HEK293 (cell line): ENCODE measurements around the gene PRCD.
A peak's percentile ranks its signal among the peaks of the same experiment; 100 is the strongest.

ENCODE experiments used
- BCL11A ChIP-seq: fragments of 450-650 bp; formaldehyde crosslinking; IDR thresholded peaks from 2 replicates; pipeline ENCODE4 v1.5.1; 2016; ENCODE audit warnings: low read depth, missing biosample characterization, missing genetic modification characterization
- SP7 ChIP-seq: fragments of 450-650 bp; formaldehyde crosslinking; IDR thresholded peaks from 2 replicates; pipeline ENCODE4 v1.5.1; 2016; ENCODE audit warnings: missing biosample characterization, missing genetic modification characterization
- TRIM28 ChIP-seq: IDR thresholded peaks from 2 replicates; pipeline ENCODE4 v1.6.1; 2011; ENCODE audit warnings: low read length, control low read depth, borderline replicate concordance
- ZBTB20 ChIP-seq: fragments of 450-650 bp; formaldehyde crosslinking; IDR thresholded peaks from 2 replicates; pipeline ENCODE4 v1.5.1; 2016; ENCODE audit warnings: missing biosample characterization, missing genetic modification characterization
- ZNF2 ChIP-seq: fragments of 450-650 bp; formaldehyde crosslinking; IDR thresholded peaks from 2 replicates; pipeline ENCODE4 v1.5.1; 2016; ENCODE audit warnings: missing biosample characterization, missing genetic modification characterization
- ZNF23 ChIP-seq: fragments of 450-650 bp; formaldehyde crosslinking; IDR thresholded peaks from 2 replicates; pipeline ENCODE4 v1.5.1; 2016; ENCODE audit warnings: missing biosample characterization, missing genetic modification characterization, borderline replicate concordance
- ZNF48 ChIP-seq: fragments of 450-650 bp; formaldehyde crosslinking; IDR thresholded peaks from 2 replicates; pipeline ENCODE4 v1.5.1; 2016; ENCODE audit warnings: missing biosample characterization, missing genetic modification characterization
- ZNF488 ChIP-seq: fragments of 450-650 bp; formaldehyde crosslinking; IDR thresholded peaks from 2 replicates; pipeline ENCODE4 v1.5.1; 2016; ENCODE audit warnings: missing biosample characterization, missing genetic modification characterization
- ZNF558 ChIP-seq: fragments of 450-650 bp; formaldehyde crosslinking; IDR thresholded peaks from 2 replicates; pipeline ENCODE4 v1.5.1; 2016; ENCODE audit warnings: missing biosample characterization, missing genetic modification characterization
- TF ChIP-seq, protein P1 (sequence below): fragments of 450-650 bp; formaldehyde crosslinking; IDR thresholded peaks from 2 replicates; pipeline ENCODE4 v1.5.1; 2016; ENCODE audit warnings: missing biosample characterization, missing genetic modification characterization
- TF ChIP-seq, protein P2 (sequence below): fragments of 450-650 bp; formaldehyde crosslinking; IDR thresholded peaks from 2 replicates; pipeline ENCODE4 v1.5.1; 2016; ENCODE audit warnings: missing biosample characterization, missing genetic modification characterization, borderline replicate concordance

DNA sequence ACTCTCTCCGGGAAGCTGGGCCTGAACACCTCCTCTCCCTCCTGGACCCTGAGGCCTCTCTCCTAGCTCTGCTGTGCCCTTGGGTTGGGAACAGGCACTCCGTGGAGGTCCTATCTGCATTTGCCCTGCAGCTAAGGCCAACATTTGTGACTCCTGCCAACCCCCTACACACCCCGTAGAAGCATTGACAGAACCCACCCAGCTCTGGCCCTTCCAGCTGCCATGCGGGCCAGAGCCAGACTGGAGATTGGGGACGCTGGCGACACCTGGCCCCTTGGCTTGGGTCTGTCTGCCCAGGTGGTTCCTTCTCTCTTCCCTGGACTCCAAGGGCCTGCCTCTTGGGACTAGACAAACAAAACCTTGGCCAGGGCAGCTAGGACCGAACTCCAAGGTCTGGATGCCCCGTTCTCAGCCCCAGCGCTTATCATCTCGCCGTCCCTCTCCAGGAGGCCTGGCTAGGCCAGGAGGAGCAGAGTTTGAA is 38.0 kb upstream of the PRCD start:
- TF ChIP-seq TRIM28 = no peak
- TF ChIP-seq, protein P1, sequence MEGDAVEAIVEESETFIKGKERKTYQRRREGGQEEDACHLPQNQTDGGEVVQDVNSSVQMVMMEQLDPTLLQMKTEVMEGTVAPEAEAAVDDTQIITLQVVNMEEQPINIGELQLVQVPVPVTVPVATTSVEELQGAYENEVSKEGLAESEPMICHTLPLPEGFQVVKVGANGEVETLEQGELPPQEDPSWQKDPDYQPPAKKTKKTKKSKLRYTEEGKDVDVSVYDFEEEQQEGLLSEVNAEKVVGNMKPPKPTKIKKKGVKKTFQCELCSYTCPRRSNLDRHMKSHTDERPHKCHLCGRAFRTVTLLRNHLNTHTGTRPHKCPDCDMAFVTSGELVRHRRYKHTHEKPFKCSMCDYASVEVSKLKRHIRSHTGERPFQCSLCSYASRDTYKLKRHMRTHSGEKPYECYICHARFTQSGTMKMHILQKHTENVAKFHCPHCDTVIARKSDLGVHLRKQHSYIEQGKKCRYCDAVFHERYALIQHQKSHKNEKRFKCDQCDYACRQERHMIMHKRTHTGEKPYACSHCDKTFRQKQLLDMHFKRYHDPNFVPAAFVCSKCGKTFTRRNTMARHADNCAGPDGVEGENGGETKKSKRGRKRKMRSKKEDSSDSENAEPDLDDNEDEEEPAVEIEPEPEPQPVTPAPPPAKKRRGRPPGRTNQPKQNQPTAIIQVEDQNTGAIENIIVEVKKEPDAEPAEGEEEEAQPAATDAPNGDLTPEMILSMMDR = 0 out of 2 replicates have a peak, but pooled peaks have one; percentile 5
- no peak for TF ChIP-seq ZNF2
- no peak for TF ChIP-seq SP7
- TF ChIP-seq ZBTB20 (tag by site-specific recombination) = peak; percentile 4; the same call in 1 of the 2 replicates
- no peak for TF ChIP-seq ZNF488 (tag by site-specific recombination)
- no peak for TF ChIP-seq BCL11A (tag by site-specific recombination)
- TF ChIP-seq ZNF23 (tag by site-specific recombination) = no peak
- TF ChIP-seq, protein P2, sequence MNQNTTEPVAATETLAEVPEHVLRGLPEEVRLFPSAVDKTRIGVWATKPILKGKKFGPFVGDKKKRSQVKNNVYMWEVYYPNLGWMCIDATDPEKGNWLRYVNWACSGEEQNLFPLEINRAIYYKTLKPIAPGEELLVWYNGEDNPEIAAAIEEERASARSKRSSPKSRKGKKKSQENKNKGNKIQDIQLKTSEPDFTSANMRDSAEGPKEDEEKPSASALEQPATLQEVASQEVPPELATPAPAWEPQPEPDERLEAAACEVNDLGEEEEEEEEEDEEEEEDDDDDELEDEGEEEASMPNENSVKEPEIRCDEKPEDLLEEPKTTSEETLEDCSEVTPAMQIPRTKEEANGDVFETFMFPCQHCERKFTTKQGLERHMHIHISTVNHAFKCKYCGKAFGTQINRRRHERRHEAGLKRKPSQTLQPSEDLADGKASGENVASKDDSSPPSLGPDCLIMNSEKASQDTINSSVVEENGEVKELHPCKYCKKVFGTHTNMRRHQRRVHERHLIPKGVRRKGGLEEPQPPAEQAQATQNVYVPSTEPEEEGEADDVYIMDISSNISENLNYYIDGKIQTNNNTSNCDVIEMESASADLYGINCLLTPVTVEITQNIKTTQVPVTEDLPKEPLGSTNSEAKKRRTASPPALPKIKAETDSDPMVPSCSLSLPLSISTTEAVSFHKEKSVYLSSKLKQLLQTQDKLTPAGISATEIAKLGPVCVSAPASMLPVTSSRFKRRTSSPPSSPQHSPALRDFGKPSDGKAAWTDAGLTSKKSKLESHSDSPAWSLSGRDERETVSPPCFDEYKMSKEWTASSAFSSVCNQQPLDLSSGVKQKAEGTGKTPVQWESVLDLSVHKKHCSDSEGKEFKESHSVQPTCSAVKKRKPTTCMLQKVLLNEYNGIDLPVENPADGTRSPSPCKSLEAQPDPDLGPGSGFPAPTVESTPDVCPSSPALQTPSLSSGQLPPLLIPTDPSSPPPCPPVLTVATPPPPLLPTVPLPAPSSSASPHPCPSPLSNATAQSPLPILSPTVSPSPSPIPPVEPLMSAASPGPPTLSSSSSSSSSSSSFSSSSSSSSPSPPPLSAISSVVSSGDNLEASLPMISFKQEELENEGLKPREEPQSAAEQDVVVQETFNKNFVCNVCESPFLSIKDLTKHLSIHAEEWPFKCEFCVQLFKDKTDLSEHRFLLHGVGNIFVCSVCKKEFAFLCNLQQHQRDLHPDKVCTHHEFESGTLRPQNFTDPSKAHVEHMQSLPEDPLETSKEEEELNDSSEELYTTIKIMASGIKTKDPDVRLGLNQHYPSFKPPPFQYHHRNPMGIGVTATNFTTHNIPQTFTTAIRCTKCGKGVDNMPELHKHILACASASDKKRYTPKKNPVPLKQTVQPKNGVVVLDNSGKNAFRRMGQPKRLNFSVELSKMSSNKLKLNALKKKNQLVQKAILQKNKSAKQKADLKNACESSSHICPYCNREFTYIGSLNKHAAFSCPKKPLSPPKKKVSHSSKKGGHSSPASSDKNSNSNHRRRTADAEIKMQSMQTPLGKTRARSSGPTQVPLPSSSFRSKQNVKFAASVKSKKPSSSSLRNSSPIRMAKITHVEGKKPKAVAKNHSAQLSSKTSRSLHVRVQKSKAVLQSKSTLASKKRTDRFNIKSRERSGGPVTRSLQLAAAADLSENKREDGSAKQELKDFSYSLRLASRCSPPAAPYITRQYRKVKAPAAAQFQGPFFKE (tag by site-specific recombination) = no peak
- no peak for TF ChIP-seq ZNF558 (tag by site-specific recombination)
- no peak for TF ChIP-seq ZNF48 (tag by site-specific recombination)
